Mucosa of rectum (tissue), 2 donors: ENCODE data around the gene APOBEC3A.
A peak's percentile ranks its signal among the peaks of the same experiment; 100 is the strongest.
"Not testable (repeated sequence)": the region's sequence is repeated elsewhere in the genome, so short reads cannot be mapped to it uniquely, and the experiment has no call there.

ENCODE experiments used
- H3K27ac ChIP-seq, 2 donors: one replicate each; pipeline ENCODE4 v1.7.0; 2013; ENCODE audit warnings: inconsistent platforms in 2 of 2, low read depth in 2 of 2, low read length in 2 of 2
- H3K27me3 ChIP-seq, 2 donors: one replicate each; pipeline ENCODE4 v1.7.0; 2013; ENCODE audit warnings: low read length in 2 of 2; ENCODE audit not compliant: control insufficient read depth in 2 of 2, insufficient read depth in 2 of 2
- H3K36me3 ChIP-seq, 2 donors: one replicate each; pipeline ENCODE4 v1.7.0; 2013; ENCODE audit warnings: low read length in 2 of 2; ENCODE audit not compliant: control insufficient read depth in 2 of 2, insufficient read depth in 2 of 2
- H3K4me1 ChIP-seq, 2 donors: one replicate each; pipeline ENCODE4 v1.7.0; 2013; ENCODE audit warnings: low read length in 2 of 2, mild to moderate bottlenecking in 1 of 2; ENCODE audit not compliant: control insufficient read depth in 2 of 2, insufficient read depth in 2 of 2
- H3K4me3 ChIP-seq, 2 donors: one replicate each; pipeline ENCODE4 v1.7.0; 2013; ENCODE audit warnings: low read length in 2 of 2
- H3K9ac ChIP-seq, 2 donors: one replicate each; pipeline ENCODE4 v1.7.0; 2013; ENCODE audit warnings: low read length in 2 of 2, low read depth in 1 of 2, mild to moderate bottlenecking in 1 of 2
- H3K9me3 ChIP-seq, 2 donors: one replicate each; pipeline ENCODE4 v1.7.0; 2013; ENCODE audit warnings: low read length in 2 of 2; ENCODE audit not compliant: control insufficient read depth in 2 of 2
- donor health status: healthy.
- donor health status: Normal muscosa, but diverticular disease.

The APOBEC3A gene

DNA sequence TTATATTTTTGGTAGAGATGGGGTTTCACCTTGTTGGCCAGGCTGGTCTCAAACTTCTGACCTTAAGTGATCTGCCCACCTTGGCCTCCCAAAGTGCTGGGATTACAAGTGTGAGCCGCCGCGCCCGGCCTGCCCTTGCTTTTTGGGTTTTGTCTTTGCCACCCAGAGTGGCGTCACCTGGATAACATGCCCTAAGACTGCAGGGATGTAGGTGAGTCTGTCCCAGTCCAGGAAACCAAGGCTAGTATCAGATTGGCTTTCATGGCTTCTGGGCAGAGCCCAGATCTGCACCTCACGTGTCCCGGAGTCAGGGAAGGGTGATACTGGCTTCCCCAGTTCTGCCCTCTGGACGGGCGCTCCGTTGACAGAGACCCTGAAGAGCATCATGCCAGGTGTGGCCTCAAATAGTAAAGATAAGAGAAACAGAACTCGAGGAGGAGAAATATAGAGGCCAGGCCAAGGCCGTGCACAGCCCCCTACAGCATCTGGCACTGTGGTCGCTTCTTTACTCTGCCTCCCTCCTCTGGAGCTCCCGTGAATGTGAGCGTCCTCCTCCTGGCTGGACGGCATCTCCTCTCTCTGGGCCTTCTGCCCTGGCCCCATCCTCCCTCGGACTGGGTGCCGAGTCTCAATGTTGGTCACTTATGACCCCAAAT lies 16.9 kb downstream of the APOBEC3A start:
- no peaks in the 10 kb centered on the region for H3K9me3 ChIP-seq
- no peak overlapping the region for H3K9ac ChIP-seq
- no peak overlapping the region for H3K27ac ChIP-seq
- no peaks in the 10 kb centered on the region for H3K36me3 ChIP-seq
- H3K4me1 ChIP-seq: peaks cover 0 to 4% of the 10 kb centered on the region in 2 donors
- H3K27me3 ChIP-seq: no peaks in the 10 kb centered on the region
- H3K4me3 ChIP-seq: no peak overlapping the region

DNA sequence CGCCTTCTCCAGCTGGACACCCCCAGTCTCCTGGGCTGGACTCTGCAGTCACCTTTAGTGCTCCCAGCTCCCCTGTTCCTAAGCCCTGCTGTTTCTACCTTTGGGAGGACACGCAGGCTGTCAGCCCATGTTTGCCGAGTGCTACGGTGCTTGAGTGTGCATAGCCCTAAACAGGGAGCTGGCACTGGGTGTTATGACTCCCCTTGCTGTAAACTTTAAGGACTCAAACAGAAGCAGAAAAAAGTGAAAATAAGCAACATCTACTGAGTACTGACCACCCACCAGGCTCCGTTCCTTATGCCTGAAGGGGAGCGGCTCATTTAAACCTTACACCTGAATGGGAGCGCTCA lies 17.4 kb downstream of the APOBEC3A start:
- Histone ChIP-seq H3K9me3 (no peaks in the 10 kb centered on the region), H3K4me1 (peaks cover 0 to 4% of the 10 kb centered on the region in 2 donors), H3K9ac (no peak overlapping the region), H3K4me3 (no peak overlapping the region), H3K27ac (no peak overlapping the region), H3K27me3 (no peaks in the 10 kb centered on the region), H3K36me3 (no peaks in the 10 kb centered on the region)

DNA sequence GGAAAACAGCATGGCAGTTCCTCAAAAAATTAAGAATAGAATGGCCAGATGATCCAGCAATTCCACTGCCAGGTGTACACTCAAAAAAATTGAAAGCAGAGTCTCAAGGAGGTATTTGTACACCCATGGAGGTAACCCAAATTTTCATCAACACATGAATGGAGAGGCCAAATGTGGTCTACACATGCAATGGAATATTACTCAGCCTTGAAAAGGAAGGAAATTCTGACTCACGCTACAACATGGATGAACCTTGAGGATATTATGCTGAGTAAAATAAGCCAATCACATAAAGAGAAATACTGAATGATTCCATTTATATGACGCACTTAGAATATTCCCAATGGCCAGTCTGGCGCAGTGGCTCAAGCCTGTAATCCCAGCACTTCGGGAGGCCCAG lies 19.9 kb downstream of the APOBEC3A start:
- not testable (repeated sequence) for H3K36me3 ChIP-seq, H3K9ac ChIP-seq, H3K4me3 ChIP-seq, H3K27ac ChIP-seq, H3K27me3 ChIP-seq, H3K9me3 ChIP-seq
- H3K4me1 ChIP-seq: peaks cover 2 to 13% of the 10 kb centered on the region in 2 donors

DNA sequence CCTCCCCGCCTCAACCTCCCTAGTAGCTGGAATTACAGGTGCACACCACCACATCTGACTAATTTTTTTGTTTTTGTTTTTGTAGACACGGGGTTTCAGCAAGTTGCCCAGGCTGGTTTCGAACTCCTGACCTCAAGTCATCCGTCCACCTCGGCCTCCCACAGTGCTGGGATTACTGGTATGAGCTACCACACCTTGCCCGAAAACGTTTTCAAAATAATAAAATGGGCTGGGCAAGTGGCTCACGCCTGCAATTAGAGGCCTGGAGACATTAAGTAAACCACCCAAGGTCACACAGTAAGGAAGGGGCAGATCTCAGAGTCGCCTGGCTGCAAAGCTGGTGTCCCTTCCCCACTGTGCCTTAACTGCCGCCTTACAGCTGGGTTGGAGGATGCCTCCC lies 23.2 kb downstream of the APOBEC3A start:
- Histone ChIP-seq H3K27ac (peak overlapping the region; percentile 52 to 64), H3K9ac (peak overlapping the region in 1 of 2 donors; percentile 73), H3K4me1 (peaks cover 2 to 21% of the 10 kb centered on the region in 2 donors), H3K4me3 (peak overlapping the region in 1 of 2 donors; percentile 16)
- H3K36me3 ChIP-seq, H3K27me3 ChIP-seq, H3K9me3 ChIP-seq: not testable (repeated sequence)

DNA sequence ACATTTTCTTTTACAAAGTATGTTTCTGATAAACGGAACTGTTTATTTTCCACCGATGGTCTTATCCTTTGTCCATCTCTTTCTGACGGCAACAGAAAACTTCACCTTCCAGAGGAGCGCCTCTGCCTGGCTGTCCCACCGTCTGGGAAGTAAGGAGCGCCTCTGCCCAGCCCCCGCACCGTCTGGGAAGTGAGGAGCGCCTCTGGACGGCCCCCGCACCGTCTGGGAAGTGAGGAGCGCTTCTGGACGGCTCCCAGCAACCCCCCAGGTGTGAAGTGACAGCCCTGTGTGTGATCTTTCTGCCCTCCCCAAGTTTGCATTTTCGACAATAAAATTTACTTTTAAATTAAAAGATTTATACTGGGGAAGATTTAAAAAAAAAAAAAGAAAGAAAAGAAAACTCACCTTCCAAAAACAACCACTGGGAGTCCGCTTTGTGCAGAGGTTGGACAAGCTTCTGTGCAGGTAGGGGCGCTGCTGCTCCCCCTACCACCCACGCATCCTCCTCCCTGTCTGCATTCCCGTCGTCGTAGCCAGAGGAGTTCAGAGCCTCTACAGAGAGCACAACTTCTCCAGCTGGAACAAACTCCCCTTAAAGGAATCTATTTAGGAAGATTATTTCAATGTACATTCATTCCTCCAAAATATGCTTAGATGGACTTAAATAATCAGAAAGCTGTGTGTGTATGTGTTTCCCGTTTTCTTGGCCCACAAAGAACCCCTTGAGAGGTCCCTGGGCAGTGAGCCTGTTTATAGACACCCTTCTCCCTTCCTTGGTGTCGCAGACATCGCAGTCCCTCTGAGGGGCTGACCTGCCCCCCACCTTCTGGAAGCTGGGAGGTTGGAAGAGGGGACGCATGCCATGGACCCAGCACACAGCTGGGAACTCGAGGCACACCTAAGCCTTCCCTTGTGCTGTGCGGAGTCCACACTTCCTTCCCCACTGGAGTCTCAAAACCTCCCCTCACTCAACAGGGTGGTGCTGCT lies 23.9 kb downstream of the APOBEC3A start:
- Histone ChIP-seq H3K36me3 (no peaks in the 10 kb centered on the region), H3K4me1 (peaks cover 2 to 21% of the 10 kb centered on the region in 2 donors), H3K9ac (peak overlapping the region; percentile 38 to 73), H3K27me3 (no peaks in the 10 kb centered on the region), H3K4me3 (peak overlapping the region; percentile 60 to 62), H3K9me3 (no peaks in the 10 kb centered on the region), H3K27ac (peak overlapping the region; percentile 78 to 85)

DNA sequence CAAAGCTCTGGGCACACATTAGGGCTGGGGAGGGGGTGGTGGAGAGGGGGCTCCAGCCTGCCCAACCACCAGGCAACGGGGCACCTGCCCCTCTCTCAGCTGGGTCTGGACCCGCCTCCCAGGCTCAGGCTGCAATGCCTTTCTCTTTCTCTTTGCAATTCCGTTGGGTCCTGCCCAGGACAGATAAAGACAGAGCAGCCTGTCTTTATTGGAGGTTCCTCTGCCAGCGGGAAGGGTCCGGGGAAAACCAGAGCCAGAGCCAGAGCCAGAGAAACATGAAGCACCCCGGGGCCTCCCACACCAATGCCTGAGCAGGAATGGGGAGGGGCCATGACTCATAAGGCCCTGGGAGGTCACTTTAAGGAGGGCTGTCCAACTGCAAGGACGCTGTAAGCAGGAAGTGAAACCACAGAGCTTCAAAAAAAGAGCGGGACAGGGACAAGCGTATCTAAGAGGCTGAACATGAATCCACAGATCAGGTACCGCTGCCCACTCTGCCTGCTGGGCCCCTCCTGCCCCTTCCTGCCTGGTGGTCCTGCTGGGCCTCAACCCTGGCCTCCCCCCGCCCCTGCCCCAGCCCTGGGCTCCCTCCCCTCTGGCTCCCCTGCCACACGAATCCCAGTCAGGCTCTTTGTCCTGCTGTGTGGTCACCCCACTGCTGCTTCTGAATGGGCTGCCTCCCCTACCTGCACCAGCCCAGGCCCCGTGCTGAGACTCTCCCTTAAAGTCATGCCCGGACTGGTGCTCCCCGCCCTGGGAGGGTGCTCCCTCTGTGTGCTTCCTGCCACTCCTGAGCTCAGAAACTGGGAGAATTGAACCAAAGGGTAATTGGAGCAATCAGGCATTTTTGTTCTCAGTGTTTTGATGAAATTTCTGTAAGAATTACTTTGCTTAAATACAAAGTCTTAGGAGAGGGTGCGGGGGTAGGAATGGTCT lies 24.9 kb downstream of the APOBEC3A start, which contains the start of gene APOBEC3B:
Gene APOBEC3B (plus strand): TSS at position 356 of the 936 bp plus-strand sequence. CDS start 107 bp downstream, at position 463.
- H3K36me3 ChIP-seq: no peaks in the 10 kb centered on the region
- H3K4me1 ChIP-seq: peaks cover 2 to 21% of the 10 kb centered on the region in 2 donors
- no peaks in the 10 kb centered on the region for H3K9me3 ChIP-seq
- H3K9ac ChIP-seq: peak within 1 kb of the TSS; percentile 38 to 73
- H3K4me3 ChIP-seq: peak within 1 kb of the TSS; percentile 60 to 62
- no peaks in the 10 kb centered on the region for H3K27me3 ChIP-seq
- H3K27ac ChIP-seq: peak within 1 kb of the TSS; percentile 78 to 85

DNA sequence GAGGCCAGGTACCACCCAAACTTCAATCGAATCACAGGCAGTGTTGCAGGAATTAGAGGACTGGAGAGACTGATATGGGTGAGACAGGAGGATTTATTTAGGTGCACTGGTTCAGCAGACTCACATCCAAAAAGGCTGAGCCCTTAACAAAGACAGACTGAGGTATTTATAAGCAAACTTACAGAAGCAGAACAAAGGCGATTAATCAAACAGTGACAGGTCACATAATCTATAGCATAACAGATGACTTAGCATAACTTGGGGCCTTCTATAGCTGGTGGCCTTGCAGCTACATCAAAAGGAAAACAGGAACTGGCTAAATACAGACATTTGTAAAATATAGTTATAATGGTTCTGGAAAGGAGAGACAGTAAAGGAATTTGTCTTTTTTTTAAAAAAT lies 26.8 kb downstream of the APOBEC3A start:
- Histone ChIP-seq H3K27ac (no peak overlapping the region), H3K27me3 (no peaks in the 10 kb centered on the region), H3K9ac (no peak overlapping the region), H3K4me3 (no peak overlapping the region), H3K9me3 (no peaks in the 10 kb centered on the region), H3K4me1 (peaks cover 2 to 21% of the 10 kb centered on the region in 2 donors), H3K36me3 (no peaks in the 10 kb centered on the region)

DNA sequence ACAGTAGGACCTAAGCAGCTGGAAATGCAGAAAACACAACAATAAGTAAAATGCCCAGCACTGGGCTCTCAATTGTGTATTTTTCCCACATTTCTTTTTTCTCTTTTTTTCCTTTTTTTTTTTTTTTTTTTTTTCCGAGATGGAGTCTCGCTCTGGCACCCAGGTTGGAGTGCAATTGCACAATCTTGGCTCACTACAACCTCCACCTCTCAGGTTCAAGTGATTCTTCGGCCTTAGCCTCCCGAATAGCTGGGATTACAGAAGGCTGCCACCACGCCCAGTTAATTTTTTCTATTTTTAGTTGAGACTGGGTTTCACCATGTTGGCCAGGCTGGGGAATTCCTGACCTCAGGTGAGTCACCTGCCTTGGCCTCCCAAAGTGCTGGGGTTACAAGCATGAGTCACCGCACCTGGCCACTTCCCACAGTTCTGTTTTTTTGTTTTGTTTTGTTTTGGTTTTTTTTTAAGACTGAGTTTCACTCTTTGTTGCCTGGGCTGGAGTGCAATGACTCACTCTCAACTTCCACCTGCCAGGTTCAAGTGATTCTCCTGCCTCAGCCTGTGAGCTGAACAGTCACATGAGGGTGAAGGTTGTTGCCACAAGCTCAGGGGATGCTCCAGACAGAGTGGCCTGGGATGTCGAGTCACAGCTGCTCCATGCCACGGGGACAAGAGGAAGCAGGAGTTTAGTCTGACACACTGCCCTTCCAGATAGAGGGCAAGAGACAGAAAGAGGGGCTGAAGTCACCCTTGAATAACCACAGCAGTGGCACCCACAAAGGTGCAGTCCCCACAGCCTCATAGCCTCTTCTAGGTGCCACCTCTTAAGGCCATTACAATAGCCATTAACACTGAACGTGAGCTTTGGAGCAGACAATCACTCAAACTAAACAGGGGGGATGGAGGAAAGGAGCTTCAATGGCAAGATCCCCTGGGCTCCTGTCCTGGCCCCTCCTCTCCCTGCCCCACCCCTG lies 27.7 kb downstream of the APOBEC3A start:
- not testable (repeated sequence) for H3K9me3 ChIP-seq, H3K36me3 ChIP-seq, H3K9ac ChIP-seq, H3K27me3 ChIP-seq, H3K4me3 ChIP-seq
- peaks cover 2 to 21% of the 10 kb centered on the region in 2 donors for H3K4me1 ChIP-seq
- peak overlapping the region; percentile 38 to 60 for H3K27ac ChIP-seq

DNA sequence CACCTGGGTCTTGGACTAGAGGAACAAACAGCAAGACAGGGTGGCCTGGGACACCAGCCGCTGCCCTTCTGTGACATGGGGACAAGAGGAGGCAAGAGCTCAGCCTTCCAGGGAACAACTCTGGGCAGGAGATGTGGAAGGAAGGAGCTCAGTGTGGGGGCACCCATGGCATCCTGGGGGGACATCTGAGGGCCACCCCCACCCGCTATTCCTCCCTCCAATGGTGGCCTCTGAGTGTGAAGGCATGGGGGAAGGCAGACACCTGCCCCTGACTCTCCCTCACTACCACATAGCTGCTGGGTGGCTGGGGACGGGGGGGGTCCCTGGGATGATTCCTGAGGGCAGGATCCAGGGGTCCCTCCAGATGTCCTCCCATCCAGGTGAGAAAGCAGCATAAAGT lies 29.2 kb downstream of the APOBEC3A start:
- Histone ChIP-seq H3K4me3 (no peak overlapping the region), H3K27me3 (no peaks in the 10 kb centered on the region), H3K36me3 (no peaks in the 10 kb centered on the region), H3K9me3 (no peaks in the 10 kb centered on the region), H3K4me1 (peaks cover under 1 to 10% of the 10 kb centered on the region in 2 donors), H3K27ac (no peak overlapping the region), H3K9ac (no peak overlapping the region)
